Superior temporal gyrus (tissue), 1 donor: ENCODE results near the gene TP53TG3.
"Not testable (repeated sequence)": the region's sequence is repeated elsewhere in the genome, so short reads cannot be mapped to it uniquely, and the experiment has no call there.

Experiments used
- DNase-seq: peaks from one replicate; pipeline ENCODE4 v3.0.0-alpha.2; 2016; ENCODE audit errors: extremely low spot score

The TP53TG3 gene

GRCh38 chr16:32676065-32676464 is at the start of gene TP53TG3:
Gene TP53TG3 (minus strand): TSS chr16:32676165. CDS start chr16:32676097, 68 bp downstream.
- DNase-seq: not testable (repeated sequence)

- DNase-seq: not testable (repeated sequence)
Measured at GRCh38 chr16:32650876-32651275, 25.1 kb downstream of the TP53TG3 start.

GRCh38 chr16:32647562-32647961 is 28.4 kb downstream of the TP53TG3 start:
- not testable (repeated sequence) for DNase-seq

GRCh38 chr16:32646780-32647179 is 29.2 kb downstream of the TP53TG3 start:
- DNase-seq: not testable (repeated sequence)

- not testable (repeated sequence) for DNase-seq
Measured at GRCh38 chr16:32646177-32646576, 29.8 kb downstream of the TP53TG3 start.

GRCh38 chr16:32645278-32645908 is 30.6 kb downstream of the TP53TG3 start:
- DNase-seq: not testable (repeated sequence)

- DNase-seq: not testable (repeated sequence)
Measured at GRCh38 chr16:32644715-32645114, 31.2 kb downstream of the TP53TG3 start.

- not testable (repeated sequence) for DNase-seq
Measured at GRCh38 chr16:32637614-32638013, 38.4 kb downstream of the TP53TG3 start.

- DNase-seq: not testable (repeated sequence)
Measured at GRCh38 chr16:32632096-32632495, 43.9 kb downstream of the TP53TG3 start.
